Mucosa of stomach (tissue), 1 donor: ENCODE results near the gene SNX33.
A peak's percentile ranks its signal among the peaks of the same experiment; 100 is the strongest.

Source experiments
- H3K27me3 ChIP-seq: one replicate; pipeline ENCODE4 v1.7.0; 2013; ENCODE audit warnings: mild to moderate bottlenecking, low read length; ENCODE audit not compliant: control insufficient read depth, insufficient read depth
- H3K36me3 ChIP-seq: one replicate; pipeline ENCODE4 v1.7.0; 2013; ENCODE audit warnings: low read length; ENCODE audit not compliant: control insufficient read depth, insufficient read depth
- H3K4me1 ChIP-seq: one replicate; pipeline ENCODE4 v1.7.0; 2013; ENCODE audit warnings: mild to moderate bottlenecking, low read length; ENCODE audit not compliant: control insufficient read depth, insufficient read depth
- H3K4me3 ChIP-seq: one replicate; pipeline ENCODE4 v1.7.0; 2013; ENCODE audit warnings: low read length
- H3K9ac ChIP-seq: one replicate; pipeline ENCODE4 v1.7.0; 2013; ENCODE audit warnings: mild to moderate bottlenecking, low read length, moderate library complexity
- H3K9me3 ChIP-seq: one replicate; pipeline ENCODE4 v1.7.0; 2013; ENCODE audit warnings: mild to moderate bottlenecking, low read length, moderate library complexity; ENCODE audit not compliant: control insufficient read depth
- donor health status: Pancreatic carcinoma.

The SNX33 gene

GRCh38 chr15:75648156-75649000 is 666 bp downstream of the SNX33 start:
- no peaks in the 10 kb centered on the region for H3K27me3 ChIP-seq
- H3K4me3 ChIP-seq = peak overlapping the region; percentile 94
- peaks cover 60% of the 10 kb centered on the region for H3K4me1 ChIP-seq
- H3K9ac ChIP-seq = peak overlapping the region; percentile 97
- no peaks in the 10 kb centered on the region for H3K9me3 ChIP-seq
- H3K36me3 ChIP-seq = peaks cover 4% of the 10 kb centered on the region

GRCh38 chr15:75649045-75649761 is 1.5 kb downstream of the SNX33 start:
- H3K36me3 ChIP-seq = peaks cover 4% of the 10 kb centered on the region
- peaks cover 68% of the 10 kb centered on the region for H3K4me1 ChIP-seq

DNA sequence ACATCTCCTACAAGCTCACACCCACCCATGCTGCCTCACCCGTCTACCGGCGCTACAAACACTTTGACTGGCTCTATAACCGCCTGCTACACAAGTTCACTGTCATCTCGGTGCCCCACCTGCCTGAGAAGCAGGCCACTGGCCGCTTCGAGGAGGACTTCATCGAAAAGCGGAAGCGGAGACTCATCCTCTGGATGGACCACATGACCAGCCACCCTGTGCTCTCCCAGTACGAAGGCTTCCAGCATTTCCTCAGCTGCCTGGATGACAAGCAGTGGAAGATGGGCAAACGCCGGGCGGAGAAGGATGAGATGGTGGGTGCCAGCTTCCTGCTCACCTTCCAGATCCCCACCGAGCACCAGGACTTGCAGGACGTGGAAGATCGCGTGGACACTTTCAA is 2.1 kb downstream of the SNX33 start:
- Histone ChIP-seq H3K4me3 (peak overlapping the region; percentile 7), H3K27me3 (no peaks in the 10 kb centered on the region), H3K4me1 (peaks cover 72% of the 10 kb centered on the region), H3K36me3 (peaks cover 4% of the 10 kb centered on the region), H3K9ac (no peak overlapping the region), H3K9me3 (no peaks in the 10 kb centered on the region)

More at GRCh38 chr15:75649045-75649761, 1.5 kb downstream of the SNX33 start:
- no peaks in the 10 kb centered on the region for H3K9me3 ChIP-seq
- H3K27me3 ChIP-seq = no peaks in the 10 kb centered on the region
- H3K9ac ChIP-seq = peak overlapping the region; percentile 97
- peak overlapping the region; percentile 94 for H3K4me3 ChIP-seq

- peaks cover 74% of the 10 kb centered on the region for H3K4me1 ChIP-seq
- H3K36me3 ChIP-seq = peaks cover 4% of the 10 kb centered on the region
- no peak overlapping the region for H3K4me3 ChIP-seq
- peak overlapping the region; percentile 37 for H3K9ac ChIP-seq
- no peaks in the 10 kb centered on the region for H3K27me3 ChIP-seq
- no peaks in the 10 kb centered on the region for H3K9me3 ChIP-seq
Measured at GRCh38 chr15:75650908-75651809, 3.4 kb downstream of the SNX33 start.

GRCh38 chr15:75651810-75652543 is 4.3 kb downstream of the SNX33 start:
- H3K9me3 ChIP-seq = no peaks in the 10 kb centered on the region
- H3K27me3 ChIP-seq = no peaks in the 10 kb centered on the region
- H3K4me3 ChIP-seq = no peak overlapping the region
- H3K36me3 ChIP-seq = peaks cover 4% of the 10 kb centered on the region
- peak overlapping the region; percentile 37 for H3K9ac ChIP-seq
- peaks cover 66% of the 10 kb centered on the region for H3K4me1 ChIP-seq

GRCh38 chr15:75653347-75653913 is 5.7 kb downstream of the SNX33 start:
- Histone ChIP-seq H3K36me3 (peaks cover 4% of the 10 kb centered on the region), H3K4me1 (peaks cover 65% of the 10 kb centered on the region), H3K4me3 (no peak overlapping the region), H3K27me3 (no peaks in the 10 kb centered on the region), H3K9me3 (no peaks in the 10 kb centered on the region), H3K9ac (no peak overlapping the region)

DNA sequence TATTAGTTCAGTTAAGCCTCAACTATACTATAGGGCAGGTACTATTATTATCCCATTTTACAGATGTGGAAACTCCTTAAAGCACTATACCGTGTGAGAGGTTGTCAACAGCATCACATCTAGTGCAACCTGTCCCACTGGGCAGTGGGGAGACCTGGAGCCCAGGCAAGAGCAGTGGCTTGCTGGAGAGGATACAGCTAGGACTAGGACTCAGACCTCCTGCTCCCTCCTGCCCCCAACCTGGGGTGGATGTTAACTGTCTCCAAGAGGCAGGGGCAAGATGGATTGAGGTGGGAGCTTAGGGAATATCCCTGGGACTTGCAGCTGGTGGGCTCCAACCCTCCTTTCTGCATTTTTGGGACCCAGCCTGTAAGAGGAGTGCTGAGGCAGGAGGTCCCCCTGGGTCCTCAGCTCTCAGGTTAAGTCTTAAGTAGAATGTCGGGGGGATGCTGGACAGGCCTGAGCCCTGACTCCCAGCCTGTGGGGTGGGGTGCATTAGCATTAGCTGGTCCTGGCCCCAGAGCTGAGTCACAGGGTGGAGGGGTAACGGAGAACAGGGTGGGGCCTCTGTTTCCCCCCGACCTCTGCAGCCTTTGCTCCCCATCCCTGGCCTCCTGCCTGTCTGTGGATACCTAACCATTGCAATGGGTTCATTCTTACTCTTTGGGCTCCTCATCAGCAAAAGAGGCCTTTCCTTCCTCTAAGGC is 6.6 kb downstream of the SNX33 start:
- H3K4me3 ChIP-seq = no peak overlapping the region
- peaks cover 4% of the 10 kb centered on the region for H3K36me3 ChIP-seq
- H3K9me3 ChIP-seq = no peaks in the 10 kb centered on the region
- peaks cover 60% of the 10 kb centered on the region for H3K4me1 ChIP-seq
- no peak overlapping the region for H3K9ac ChIP-seq
- H3K27me3 ChIP-seq = no peaks in the 10 kb centered on the region

DNA sequence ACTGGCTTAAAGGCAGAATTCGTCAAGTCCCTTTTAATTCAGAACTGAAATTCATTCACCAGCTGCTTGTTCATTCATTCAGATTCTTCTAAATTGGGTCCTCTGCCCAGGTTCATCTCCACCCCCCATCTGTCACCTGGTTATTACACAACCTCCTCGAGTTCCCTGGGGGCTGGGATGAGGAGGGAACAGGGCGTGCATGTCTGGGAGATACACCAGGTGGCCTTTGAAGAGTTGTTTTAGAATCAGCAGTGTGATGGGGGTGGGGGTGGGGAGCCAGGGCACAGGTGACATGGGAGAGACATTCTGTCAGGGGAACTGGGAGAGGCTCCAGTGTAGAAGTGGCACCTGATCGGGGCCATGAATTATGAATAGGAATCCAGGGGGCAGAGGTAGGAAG is 8.2 kb downstream of the SNX33 start:
- Histone ChIP-seq H3K9ac (no peak overlapping the region), H3K9me3 (no peaks in the 10 kb centered on the region), H3K4me3 (no peak overlapping the region), H3K36me3 (no peaks in the 10 kb centered on the region), H3K27me3 (no peaks in the 10 kb centered on the region), H3K4me1 (peaks cover 60% of the 10 kb centered on the region)

DNA sequence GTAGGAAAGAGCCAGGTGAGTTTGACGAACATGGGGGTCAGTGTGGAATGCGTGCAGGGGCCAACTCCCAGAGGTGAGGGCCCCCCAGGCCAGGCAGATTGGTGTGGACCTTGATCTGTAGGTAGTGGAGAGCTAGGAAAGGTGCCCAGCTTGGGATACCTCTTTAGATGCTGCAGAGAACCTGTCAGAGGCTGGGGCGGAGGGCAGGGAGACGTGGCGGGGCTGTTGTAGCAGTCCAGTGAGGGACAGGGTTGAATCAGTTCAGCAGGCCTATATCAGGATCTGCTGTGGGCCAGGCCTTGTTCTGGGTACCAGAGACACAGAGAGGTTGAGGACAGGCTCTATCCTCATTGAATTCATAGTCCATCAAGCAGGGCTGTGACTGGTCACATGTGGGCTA is 8.6 kb downstream of the SNX33 start:
- H3K4me1 ChIP-seq = peaks cover 59% of the 10 kb centered on the region

DNA sequence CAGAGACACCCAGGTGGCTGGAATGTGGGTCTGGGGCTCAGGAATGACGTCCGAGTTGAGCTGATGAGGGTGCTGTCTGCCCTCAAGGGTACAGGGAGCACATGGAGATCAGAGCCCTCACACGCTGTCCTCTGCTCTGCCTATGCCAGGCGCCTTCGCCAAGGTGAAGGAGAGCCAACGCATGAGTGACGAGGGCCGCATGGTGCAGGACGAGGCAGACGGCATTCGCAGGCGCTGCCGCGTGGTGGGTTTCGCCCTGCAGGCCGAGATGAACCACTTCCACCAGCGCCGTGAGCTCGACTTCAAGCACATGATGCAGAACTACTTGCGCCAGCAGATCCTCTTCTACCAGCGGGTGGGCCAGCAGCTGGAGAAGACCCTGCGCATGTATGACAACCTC is 9.1 kb downstream of the SNX33 start:
- Histone ChIP-seq H3K4me1 (peaks cover 59% of the 10 kb centered on the region), H3K4me3 (no peak overlapping the region), H3K36me3 (no peaks in the 10 kb centered on the region), H3K9ac (no peak overlapping the region), H3K9me3 (no peaks in the 10 kb centered on the region), H3K27me3 (no peaks in the 10 kb centered on the region)

More for the DNA sequence above, 8.6 kb downstream of the SNX33 start:
- H3K4me3 ChIP-seq = no peak overlapping the region
- H3K9me3 ChIP-seq = no peaks in the 10 kb centered on the region
- no peak overlapping the region for H3K9ac ChIP-seq
- no peaks in the 10 kb centered on the region for H3K27me3 ChIP-seq
- H3K36me3 ChIP-seq = no peaks in the 10 kb centered on the region
